ENCODE results near the gene CFAP69. TPM values are rescaled to one million over a fixed set of nuclear protein-coding genes. Genes with fewer than 3 reads are reported as not detected.
A peak's percentile ranks its signal among the peaks of the same experiment; 100 is the strongest.

Gene CFAP69
- total RNA-seq, 1 experiment from 2014 or later: 4.1 TPM

GRCh38 chr7:90244565-90244908 is 437 bp upstream of the CFAP69 start:
- no peaks in the 10 kb centered on the region for H4K20me1 ChIP-seq (ENCODE audit: insufficient read depth)
- no peaks in the 10 kb centered on the region for H3K79me2 ChIP-seq (ENCODE audit: insufficient read depth, low read length)
- ATAC-seq (peak; percentile 13; the same call in 1 of the 2 replicates), DNase-seq (ENCODE audit: low read depth, low spot score) (no peak)
- peak overlapping the region; percentile 73 for H3K9ac ChIP-seq (ENCODE audit: low read length)
- no peaks in the 10 kb centered on the region for H3K36me3 ChIP-seq (ENCODE audit: control insufficient read depth in 1 of 2, insufficient read depth in 2 of 2, low read length in 2 of 2)
- TF ChIP-seq ZFX (IDR thresholded peaks at IDR 0.05): no peak
- TF ChIP-seq ZBTB33 (IDR thresholded peaks at IDR 0.05; ENCODE audit: extremely low read depth, insufficient replicate concordance, low read length): no peak
- no peak for TF ChIP-seq SIN3A (IDR thresholded peaks at IDR 0.05; ENCODE audit: low read depth)
- TF ChIP-seq EZH2phosphoT487 (IDR thresholded peaks at IDR 0.05; ENCODE audit: borderline replicate concordance): no peak
- TF ChIP-seq SP1 (IDR thresholded peaks at IDR 0.05; ENCODE audit: low read depth): no peak
- TF ChIP-seq CEBPB (IDR thresholded peaks at IDR 0.05; ENCODE audit: low read depth): no peak
- no peak for TF ChIP-seq REST (IDR thresholded peaks at IDR 0.05; ENCODE audit: low read depth)
- no peak for TF ChIP-seq JUND (IDR thresholded peaks at IDR 0.05)
- TF ChIP-seq TCF7L2 (IDR thresholded peaks at IDR 0.05; ENCODE audit: borderline replicate concordance, extremely low read depth, insufficient read depth, insufficient read length): no peak
- TF ChIP-seq POLR2A (IDR thresholded peaks at IDR 0.05; ENCODE audit: borderline replicate concordance, extremely low read depth, insufficient read depth, insufficient read length): no peak
- no peak overlapping the region for H3K27ac ChIP-seq (ENCODE audit: low read depth, low read length)
- H3K4me3 ChIP-seq (replicated peaks in 1 of 2; ENCODE audit: low read depth in 1 of 2, low read length in 2 of 2): peak overlapping the region; percentile 76 to 80
- H3K9me3 ChIP-seq (ENCODE audit: control insufficient read depth in 1 of 2, insufficient read depth in 1 of 2, low read depth in 1 of 2, low read length in 2 of 2): no peaks in the 10 kb centered on the region
- H2AFZ ChIP-seq (ENCODE audit: low read depth, low read length, poor library complexity, severe bottlenecking): peak overlapping the region; percentile 99
- no peaks in the 10 kb centered on the region for H3K9me2 ChIP-seq (ENCODE audit: insufficient read depth)
- intact Hi-C loops (cut with micrococcal nuclease): no loop called here
- CTCF ChIA-PET: no interaction called here
- H3K4me2 ChIP-seq (ENCODE audit: low read length): peak overlapping the region; percentile 92
- peaks cover 2 to 15% of the 10 kb centered on the region in 2 experiments; a peak in 1 of 4 replicates for H3K4me1 ChIP-seq (ENCODE audit: control insufficient read depth in 1 of 2, insufficient read depth in 2 of 2, low read length in 2 of 2)
- POLR2A ChIA-PET: no interaction called here
- RAD21 ChIA-PET (ENCODE audit: low non-redundant PET in 1 of 2, low total read pairs in 2 of 2, uncharacterized antibody in 2 of 2, unreplicated experiment in 2 of 2): no interaction called here
- BruUV-seq (replicated peaks): TSS peak; percentile 40
- no peaks in the 10 kb centered on the region for H3K27me3 ChIP-seq (ENCODE audit: insufficient read depth, low read length)
